CD4-positive, alpha-beta T cell (primary cell): Measurements from ENCODE around the gene RASL11A. TPM values are rescaled to one million over a fixed set of nuclear protein-coding genes. Genes with fewer than 3 reads are reported as not detected.

Experiments used
- ATAC-seq: fragments of 200-7000 bp; cut with Tn5 transposase; one replicate; pipeline ENCODE4 v1.10.0; 2022; ENCODE audit warnings: mild to moderate bottlenecking; ENCODE audit not compliant: poor library complexity
- CTCF ChIA-PET: fragments of 350-600 bp; sonication (Branson Sonifier 250); formaldehyde crosslinking; loops from one replicate; lab custom pipeline; 2021; ENCODE audit warnings: antibody characterized with exemption, inconsistent platforms; lab: Charles Lee
- POLR2A ChIA-PET: fragments of 350-600 bp; sonication (Branson Sonifier 250); formaldehyde crosslinking; loops from one replicate; lab custom pipeline; 2021; ENCODE audit warnings: antibody characterized with exemption, inconsistent platforms; lab: Charles Lee
- DNase-seq, 14 experiments: peaks; one replicate each; pipeline ENCODE4 v3.0.0-alpha.2; 2013 to 2020; ENCODE audit warnings: mixed read lengths in 2 of 14
- H3K27ac ChIP-seq, 2 donors: one replicate each; pipeline versions ENCODE4 v1.5.1 to v1.7.0; 2013; ENCODE audit warnings: low read length in 2 of 2, low read depth in 1 of 2, mild to moderate bottlenecking in 1 of 2
- H3K27me3 ChIP-seq, 2 experiments: 1 replicate in 1 of 2; 2 replicates in 1 of 2; pipeline versions ENCODE4 v1.6.1 to v1.7.0; 2013; ENCODE audit warnings: low read length in 2 of 2, control low read depth in 1 of 2, mild to moderate bottlenecking in 1 of 2, moderate library complexity in 1 of 2; ENCODE audit not compliant: insufficient read depth in 2 of 2, control insufficient read depth in 1 of 2
- H3K36me3 ChIP-seq: one replicate; pipeline ENCODE4 v1.6.1; 2013; ENCODE audit warnings: low read length, control low read depth; ENCODE audit not compliant: insufficient read depth
- H3K4me1 ChIP-seq: one replicate; pipeline ENCODE4 v1.6.1; 2013; ENCODE audit warnings: low read length, control low read depth; ENCODE audit not compliant: insufficient read depth
- H3K4me3 ChIP-seq: one replicate; pipeline ENCODE4 v1.5.1; 2013; ENCODE audit warnings: mild to moderate bottlenecking, low read length, moderate library complexity
- H3K9me3 ChIP-seq, 2 experiments: 1 replicate in 1 of 2; 2 replicates in 1 of 2; pipeline versions ENCODE4 v1.6.1 to v1.7.0; 2013; ENCODE audit warnings: low read length in 2 of 2, mild to moderate bottlenecking in 2 of 2, control low read depth in 1 of 2, moderate library complexity in 1 of 2; ENCODE audit not compliant: control insufficient read depth in 1 of 2, insufficient read depth in 1 of 2
- H3K27ac Mint-ChIP-seq: one replicate; pipeline ENCODE4 v1.8.0; 2020; ENCODE audit warnings: mixed read lengths
- H3K27me3 Mint-ChIP-seq: one replicate; pipeline ENCODE4 v1.8.0; 2021; ENCODE audit warnings: mixed read lengths
- H3K36me3 Mint-ChIP-seq: one replicate; pipeline ENCODE4 v1.8.0; 2021; ENCODE audit warnings: low read depth, mixed read lengths
- H3K4me1 Mint-ChIP-seq: one replicate; pipeline ENCODE4 v1.8.0; 2021; ENCODE audit warnings: low read depth, mixed read lengths
- H3K4me3 Mint-ChIP-seq: one replicate; pipeline ENCODE4 v1.8.0; 2020; ENCODE audit warnings: mild to moderate bottlenecking, mixed read lengths
- H3K9me3 Mint-ChIP-seq: one replicate; pipeline ENCODE4 v1.8.0; 2020; ENCODE audit warnings: mixed read lengths
- CTCF ChIP-seq: fragments of 200-600 bp; IDR thresholded peaks from one replicate; pipeline ENCODE4 v1.8.0; 2022; ENCODE audit warnings: antibody characterized with exemption, mild to moderate bottlenecking
- intact Hi-C, 2 experiments: fragments of 100-400 bp; cut with DNase I in 1 of 2; cut with micrococcal nuclease in 1 of 2; formaldehyde crosslinking; loops; one replicate each; pipeline versions ENCODE4 v1.15.1 to v1.9.0; 2023 to 2025; cut with DNase I, micrococcal nuclease
- total RNA-seq, 174 experiments: library from RNA in 2 of 174; stranded (reverse) in 2 of 174; gene quantifications; one replicate each; pipeline ENCODE4 v1.2.3 and lab custom pipeline; 2021 to 2026

Gene RASL11A
- total RNA-seq, 2 experiments from 2014 or later = 2.9 to 4.7 TPM

DNA sequence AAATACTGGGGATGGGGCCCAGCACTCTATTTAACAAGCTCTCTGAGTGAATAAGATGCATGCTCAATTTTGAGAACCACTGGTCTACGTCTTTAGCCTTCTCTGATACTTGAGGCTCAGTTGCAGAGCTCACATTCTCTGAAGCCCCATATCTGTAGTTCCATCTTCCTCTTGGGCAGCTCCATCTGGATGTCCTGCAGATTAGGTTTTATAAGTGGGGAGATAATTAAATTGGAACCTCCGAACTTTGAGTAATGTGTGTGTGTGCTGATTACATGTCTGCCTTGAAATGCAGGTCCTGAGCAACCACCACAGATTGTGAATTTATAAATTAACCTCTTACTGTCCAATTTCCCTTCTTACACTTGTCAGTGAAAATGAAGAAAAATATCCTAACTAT lies 7.2 kb upstream of the RASL11A start:
- Histone ChIP-seq H3K9me3 (no peaks in the 10 kb centered on the region), H3K27me3 (no peaks in the 10 kb centered on the region), H3K4me3 (no peak overlapping the region), H3K27ac (no peak overlapping the region), H3K36me3 (peaks cover 11% of the 10 kb centered on the region), H3K4me1 (peaks cover 10% of the 10 kb centered on the region)
- no peak for DNase-seq
- Mint-ChIP-seq H3K36me3 (peaks cover 27% of the 10 kb centered on the region), H3K27me3 (no peaks in the 10 kb centered on the region), H3K9me3 (no peaks in the 10 kb centered on the region), H3K4me1 (peaks cover 75% of the 10 kb centered on the region), H3K4me3 (no peak overlapping the region), H3K27ac (peak overlapping the region; percentile 58)
- TF ChIP-seq CTCF = no peak
- ChIA-PET POLR2A (no interaction called here), CTCF (no interaction called here)
- intact Hi-C loops = no loop called here
- ATAC-seq = no peak

DNA sequence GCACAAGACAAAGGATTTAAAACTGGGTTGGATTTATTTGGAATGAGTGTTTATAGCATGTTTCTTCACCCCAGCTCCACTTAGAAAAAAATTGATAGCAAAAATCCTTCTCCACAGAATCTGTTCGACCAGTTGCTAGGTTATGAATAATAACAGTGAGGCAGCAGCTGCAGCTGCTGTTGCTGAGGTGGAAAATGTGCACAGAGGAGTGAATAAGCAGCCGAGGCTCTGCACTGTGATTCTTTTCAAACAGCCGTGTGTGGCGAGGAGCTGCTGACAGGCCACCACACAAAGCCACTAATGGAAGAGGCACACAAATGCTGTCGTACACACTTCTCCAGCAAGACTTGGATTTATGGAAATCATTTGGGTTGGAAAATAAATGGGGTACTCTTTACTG lies 6.4 kb upstream of the RASL11A start:
- Histone ChIP-seq H3K4me3 (no peak overlapping the region), H3K4me1 (peaks cover 10% of the 10 kb centered on the region), H3K27me3 (no peaks in the 10 kb centered on the region), H3K27ac (no peak overlapping the region), H3K36me3 (peaks cover 7% of the 10 kb centered on the region), H3K9me3 (no peaks in the 10 kb centered on the region)
- Mint-ChIP-seq H3K27me3 (no peaks in the 10 kb centered on the region), H3K9me3 (no peaks in the 10 kb centered on the region), H3K27ac (peak overlapping the region; percentile 58), H3K36me3 (peaks cover 20% of the 10 kb centered on the region), H3K4me1 (peaks cover 68% of the 10 kb centered on the region), H3K4me3 (no peak overlapping the region)
- no peak for DNase-seq
- no peak for TF ChIP-seq CTCF
- ChIA-PET CTCF (no interaction called here), POLR2A (no interaction called here)
- intact Hi-C loops = no loop called here
- ATAC-seq = peak; percentile 17

- Histone ChIP-seq H3K4me1 (peaks cover 10% of the 10 kb centered on the region), H3K27me3 (no peaks in the 10 kb centered on the region), H3K27ac (no peak overlapping the region), H3K4me3 (no peak overlapping the region), H3K36me3 (peaks cover 4% of the 10 kb centered on the region), H3K9me3 (no peaks in the 10 kb centered on the region)
- H3K4me3 Mint-ChIP-seq = no peak overlapping the region
- H3K4me1 Mint-ChIP-seq = peaks cover 63% of the 10 kb centered on the region
- no peak for ATAC-seq
- peaks cover 15% of the 10 kb centered on the region for H3K36me3 Mint-ChIP-seq
- TF ChIP-seq CTCF = no peak
- POLR2A ChIA-PET = no interaction called here
- no peaks in the 10 kb centered on the region for H3K27me3 Mint-ChIP-seq
- no peaks in the 10 kb centered on the region for H3K9me3 Mint-ChIP-seq
- CTCF ChIA-PET = interaction anchor here (0.6 kb wide), 1 partner anchor 203 kb away, joined by 3 read pairs; no protein-coding TSS in a partner anchor
- H3K27ac Mint-ChIP-seq = peak overlapping the region; percentile 58
- intact Hi-C loops = no loop called here
- no peak for DNase-seq
Observed at GRCh38 chr13:27264648-27265047, 6.0 kb upstream of the RASL11A start.
